Left renal cortex interstitium (tissue), 4 donors: ENCODE results near the gene C1GALT1. TPM values are rescaled to one million over a fixed set of nuclear protein-coding genes. Genes with fewer than 3 reads are reported as not detected.
"Not testable (repeated sequence)": the region's sequence is repeated elsewhere in the genome, so short reads cannot be mapped to it uniquely, and the experiment has no call there.

Experiments
- DNase-seq, 4 donors: peaks; one replicate each; pipeline ENCODE4 v3.0.0-alpha.2; 2013; ENCODE audit warnings: low read depth in 4 of 4, low spot score in 2 of 4, missing footprints in 1 of 4
- polyA plus RNA-seq, 4 donors: library from polyadenylated mRNA; unstranded; fragments of 120-200 nt; gene quantifications; one replicate each; pipeline ENCODE4 v1.2.1, GENCODE V29; 2013; ENCODE audit not compliant: insufficient read length in 4 of 4

The C1GALT1 gene
- polyA plus RNA-seq, 4 donors, result 36.7 to 56.6 (median 47.6) TPM

DNA sequence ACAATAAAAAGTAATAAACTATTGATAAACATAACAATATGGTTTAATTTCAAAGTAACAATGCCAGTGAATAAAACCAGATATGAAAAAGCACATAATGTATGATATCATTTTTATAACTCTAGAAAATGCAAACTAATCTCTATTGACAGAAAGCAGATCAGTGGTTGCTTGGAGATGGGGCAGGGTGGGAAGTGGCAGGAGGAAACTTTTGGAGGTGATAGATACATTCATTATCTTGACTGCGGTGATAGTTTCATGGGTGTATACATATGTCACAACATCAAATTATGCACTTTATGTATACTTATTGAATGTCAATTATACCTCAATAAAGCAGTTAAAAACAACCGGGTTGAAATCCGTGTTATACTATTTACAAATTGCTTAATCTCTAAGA lies 16.0 kb upstream of the C1GALT1 start:
- DNase-seq, result no peak

DNA sequence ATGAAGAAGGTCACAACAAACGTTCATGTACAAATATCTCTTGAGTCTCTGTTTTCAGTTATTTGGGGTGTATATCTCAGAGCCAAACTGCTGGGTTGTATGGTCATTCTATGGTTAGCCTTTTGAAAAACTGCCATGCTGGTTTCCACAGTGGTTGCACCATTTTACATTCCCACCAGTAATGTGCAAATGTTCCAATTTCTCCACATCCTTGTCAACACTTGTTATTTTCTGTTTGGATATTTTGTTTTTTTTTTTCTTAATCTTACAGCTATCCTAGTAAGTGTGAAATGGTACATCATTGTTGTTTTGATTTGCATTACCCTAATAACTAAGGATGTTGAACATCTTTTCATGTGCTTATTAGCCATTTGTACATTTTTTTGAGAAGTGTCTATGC lies 13.0 kb upstream of the C1GALT1 start:
- DNase-seq, result no peak

DNA sequence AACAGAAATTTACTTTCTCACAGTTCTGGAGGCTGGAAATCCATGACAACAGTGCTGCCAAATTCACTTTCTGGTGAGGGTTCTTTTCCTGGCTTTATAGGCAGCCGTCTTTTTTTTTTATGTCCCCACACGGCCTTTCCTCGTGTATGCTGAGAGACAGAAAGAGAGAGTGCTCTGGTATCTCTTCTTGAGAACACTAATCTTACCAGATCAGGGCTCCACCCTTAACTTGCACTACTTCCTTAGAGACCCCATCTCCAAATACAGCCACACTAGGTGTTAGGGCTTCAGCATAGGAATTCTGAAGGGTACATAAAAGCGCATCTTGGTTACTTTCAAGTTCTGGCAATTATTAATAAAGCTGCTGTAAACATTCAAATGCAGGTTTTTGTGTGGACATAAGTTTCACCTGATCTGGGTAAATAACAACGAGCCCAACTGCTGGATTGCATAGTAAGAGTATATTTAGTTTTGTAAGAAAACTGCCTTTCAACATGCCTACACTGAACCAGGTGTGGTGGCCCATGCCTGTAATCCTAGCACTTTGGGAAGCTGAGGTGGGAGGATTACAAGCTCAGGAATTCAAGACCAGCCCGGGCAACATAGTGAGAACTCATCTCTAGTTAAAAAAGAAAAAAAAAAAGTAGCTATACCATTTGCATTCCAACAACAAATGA lies 8.2 kb upstream of the C1GALT1 start:
- DNase-seq, result no peak

DNA sequence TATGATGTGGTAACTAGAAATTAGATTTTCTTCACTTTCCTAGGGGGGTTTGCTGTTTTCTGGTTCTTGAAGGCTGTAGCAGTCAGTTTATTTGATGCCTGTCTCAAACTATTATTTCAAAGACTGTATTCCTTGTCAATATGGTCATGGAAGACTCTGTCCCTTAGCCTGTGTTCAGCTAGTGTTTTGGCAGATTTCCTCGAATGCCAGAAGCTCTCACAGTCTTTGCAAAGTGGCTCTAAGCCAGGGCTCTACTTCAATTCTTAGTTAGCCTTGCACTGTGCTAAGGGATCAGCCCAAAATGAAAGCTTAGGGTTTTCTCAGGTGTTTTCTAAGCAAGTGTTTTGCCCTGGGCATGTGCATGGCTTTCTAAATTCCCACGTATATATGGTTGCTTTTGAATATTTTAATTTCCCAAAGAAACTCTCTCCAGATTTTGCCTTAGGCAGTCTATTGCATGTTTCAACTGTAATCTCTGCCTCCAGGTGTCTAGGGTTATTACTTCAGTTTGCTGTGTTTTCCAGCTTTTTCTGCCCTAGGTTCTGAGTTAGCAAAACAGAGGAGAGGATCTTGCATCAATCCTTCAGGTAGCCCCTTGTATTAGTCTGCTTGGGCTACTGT lies 7.2 kb upstream of the C1GALT1 start:
- no peak for DNase-seq

DNA sequence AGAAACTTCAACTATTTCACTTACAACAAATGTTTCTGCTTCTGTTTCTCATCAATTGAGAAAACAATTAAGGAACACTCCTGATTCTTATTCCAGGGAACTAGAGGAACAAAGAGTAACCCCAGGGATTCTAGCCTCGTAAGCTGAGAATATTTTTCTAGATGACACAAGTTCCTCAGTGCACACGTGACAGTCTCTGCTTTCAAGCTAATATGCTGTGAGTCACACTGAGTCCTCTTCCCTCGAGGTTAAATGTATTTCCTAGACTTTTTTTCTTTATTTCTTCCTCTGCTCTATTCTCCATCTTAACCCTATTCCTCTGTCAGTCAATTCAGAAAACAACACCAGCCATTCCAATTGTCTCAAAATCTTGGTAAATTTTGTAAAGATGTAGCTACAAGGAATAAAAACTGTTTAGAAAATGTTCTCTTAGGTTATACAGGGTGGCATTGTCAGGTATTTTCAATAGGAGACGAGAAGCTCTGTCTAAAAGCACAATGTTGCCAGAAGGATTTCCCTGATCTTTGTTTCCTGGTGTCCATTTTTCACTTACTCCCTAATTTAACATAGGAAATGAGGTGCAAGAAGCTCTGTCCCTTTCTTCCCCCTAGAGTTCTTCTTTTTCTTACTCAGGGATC lies 5.8 kb upstream of the C1GALT1 start:
- DNase-seq, result no peak

DNA sequence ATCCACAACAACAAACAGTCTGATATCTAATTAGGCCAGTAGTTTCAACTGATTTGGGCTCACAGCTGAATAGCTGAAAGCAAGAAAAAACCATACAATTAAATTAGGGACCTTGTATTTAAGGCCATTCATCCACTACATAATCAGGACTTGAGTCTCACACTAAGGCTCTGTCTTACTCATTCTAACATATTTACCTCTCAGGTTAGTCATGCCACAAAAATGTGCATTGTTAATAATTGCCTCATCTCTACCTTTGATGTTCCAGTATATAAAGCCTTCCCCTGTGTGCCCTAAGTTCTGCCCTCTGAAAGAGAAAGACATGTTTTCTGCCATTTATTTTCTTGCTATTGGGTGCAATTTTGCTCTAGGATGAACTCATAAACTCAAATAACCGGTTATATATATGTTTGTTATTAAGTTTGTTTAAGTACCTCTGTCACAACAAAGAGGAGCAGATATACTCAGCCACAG lies 5.3 kb upstream of the C1GALT1 start:
- DNase-seq, result peak in 1 of 4 donors; percentile 34

DNA sequence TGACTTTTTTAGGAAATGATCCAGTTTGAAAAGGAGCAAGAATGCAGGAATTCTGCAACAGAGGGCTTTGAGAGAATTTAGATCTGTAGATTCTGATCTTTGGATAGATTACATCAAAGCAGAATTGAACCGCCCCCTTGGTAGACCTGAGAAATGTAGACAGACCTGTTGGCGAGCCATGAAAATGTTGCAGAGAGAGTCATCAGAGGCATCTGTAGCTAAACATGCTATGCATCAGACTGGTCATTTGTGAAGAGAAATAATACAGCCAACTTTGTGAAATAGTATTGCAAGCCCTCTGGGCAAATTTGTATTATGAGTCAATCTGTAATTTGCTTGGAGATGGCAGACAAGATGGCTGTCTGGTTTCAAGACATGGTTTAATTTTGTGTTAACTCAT lies 4.3 kb upstream of the C1GALT1 start:
- no peak for DNase-seq

DNA sequence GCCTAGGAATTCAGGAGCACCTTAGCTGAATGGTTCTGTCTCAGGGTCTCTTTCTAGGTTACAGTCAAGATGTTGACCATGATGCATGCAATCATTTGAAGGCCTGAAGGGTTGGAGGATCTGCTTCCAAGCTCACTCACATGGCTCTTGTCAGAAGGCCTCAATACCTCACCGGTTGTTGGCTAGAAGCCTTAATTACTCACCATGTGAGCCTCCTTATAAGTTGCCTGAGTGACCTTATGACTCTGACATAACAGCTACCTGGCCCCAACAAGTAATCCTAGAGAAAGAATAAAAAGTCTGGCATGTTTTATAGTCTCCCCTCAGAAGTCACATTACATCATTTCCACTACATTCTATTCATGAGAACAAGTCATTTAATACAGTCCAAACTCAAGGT lies 3.4 kb upstream of the C1GALT1 start:
- DNase-seq, result no peak

DNA sequence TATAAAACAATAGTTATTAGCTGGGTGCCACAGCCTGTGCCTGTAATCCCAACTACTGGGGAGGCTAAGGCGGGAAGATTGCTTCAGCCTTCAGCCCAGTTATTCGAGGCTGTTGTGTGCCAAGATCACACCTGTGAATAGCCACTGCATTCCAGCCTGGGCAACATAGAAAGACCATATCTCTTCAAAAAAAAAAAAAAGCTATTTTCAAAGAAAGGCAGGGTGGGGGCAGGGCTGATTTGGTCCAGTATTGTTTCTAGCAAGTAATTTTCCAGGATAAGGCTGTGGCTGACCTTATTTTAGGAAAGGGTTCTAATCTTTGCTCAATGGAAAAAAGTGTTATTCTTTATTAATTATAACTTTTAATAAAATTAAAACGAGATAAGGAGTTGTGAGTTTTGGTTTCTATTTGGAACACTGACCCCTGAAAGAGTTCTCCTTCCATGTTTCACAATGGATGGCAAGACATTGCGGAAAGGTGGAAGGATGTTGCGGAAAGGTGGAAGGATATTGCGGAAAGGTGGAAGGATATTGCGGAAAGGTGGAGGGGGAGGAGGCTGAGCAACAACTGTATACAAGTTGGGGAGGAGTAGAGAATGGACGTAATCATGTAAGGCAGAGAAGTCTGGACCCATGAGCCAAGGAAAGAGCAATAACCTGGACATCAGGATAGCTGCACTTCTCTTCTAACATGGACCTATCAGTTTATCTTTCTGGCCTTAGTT lies 1.5 kb upstream of the C1GALT1 start:
- no peak for DNase-seq

DNA sequence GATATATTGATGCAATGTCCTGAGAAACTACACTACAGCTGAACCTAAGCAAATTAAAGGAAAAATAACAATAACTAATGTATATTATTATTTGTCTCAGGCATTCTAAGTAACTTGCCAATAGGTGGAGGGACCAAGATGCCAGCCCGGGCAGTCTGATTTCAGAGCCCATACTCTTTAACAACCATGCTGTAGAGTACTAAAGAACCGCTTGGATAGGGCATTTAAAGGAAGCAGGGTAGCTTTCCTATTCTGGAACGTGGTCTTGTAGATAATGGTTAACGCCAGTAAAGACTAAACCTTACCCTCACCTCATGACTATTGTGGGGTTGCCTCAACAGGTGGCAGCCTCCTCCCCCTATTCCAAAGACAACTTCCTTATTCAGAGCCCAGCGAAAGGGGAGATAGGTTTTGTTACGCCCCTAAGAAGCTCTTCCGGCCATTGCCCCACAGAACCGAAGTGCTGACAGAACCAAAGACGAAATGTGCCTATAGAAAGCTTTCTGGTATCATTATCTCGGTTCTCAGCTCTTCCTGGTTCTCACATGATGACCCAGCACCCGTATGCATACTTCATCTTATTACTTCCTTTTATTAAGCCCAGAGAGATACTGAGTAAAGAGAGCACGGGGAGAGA lies 707 bp upstream of the C1GALT1 start:
- peak in 3 of 4 donors; percentile 44 to 65 (median 63) for DNase-seq

DNA sequence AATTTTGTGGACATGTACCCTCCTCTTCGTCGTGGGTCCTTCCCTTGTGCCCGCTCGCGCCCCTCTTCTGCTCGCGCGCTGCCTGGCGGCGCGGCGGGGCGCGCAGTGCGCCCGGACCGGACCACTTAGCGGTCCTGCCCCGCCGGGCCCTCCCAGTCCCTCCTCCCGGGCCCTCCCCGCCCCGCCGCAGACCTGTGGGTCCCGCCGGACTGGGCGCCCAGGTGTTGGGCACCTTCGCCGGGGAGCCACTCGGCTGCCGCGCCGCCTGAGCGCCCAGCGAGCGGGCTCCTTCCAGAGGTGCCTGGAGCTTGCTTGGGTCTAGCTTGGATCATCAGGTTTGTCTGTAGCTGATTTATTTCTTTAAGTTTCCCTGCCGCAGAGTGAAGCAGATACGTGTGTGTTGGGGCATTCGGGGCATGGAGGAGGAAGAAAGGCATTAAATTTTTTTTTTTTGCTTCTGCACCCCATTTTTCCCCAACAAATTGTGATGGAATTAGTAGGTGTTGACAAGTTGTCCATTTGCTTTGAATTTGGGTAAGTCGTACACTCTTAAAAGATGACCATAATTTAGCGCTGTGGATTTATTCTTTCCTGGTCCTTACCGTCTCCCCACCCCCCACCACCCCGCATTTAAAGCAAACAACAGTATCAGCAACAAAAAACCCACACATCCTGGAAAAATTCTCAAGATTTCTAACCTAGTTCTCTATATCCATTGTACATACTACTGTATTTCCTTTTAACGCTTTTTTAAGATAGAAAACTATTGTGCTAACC lies 905 bp downstream of the C1GALT1 start:
- peak in 1 of 4 donors; percentile 32 for DNase-seq

DNA sequence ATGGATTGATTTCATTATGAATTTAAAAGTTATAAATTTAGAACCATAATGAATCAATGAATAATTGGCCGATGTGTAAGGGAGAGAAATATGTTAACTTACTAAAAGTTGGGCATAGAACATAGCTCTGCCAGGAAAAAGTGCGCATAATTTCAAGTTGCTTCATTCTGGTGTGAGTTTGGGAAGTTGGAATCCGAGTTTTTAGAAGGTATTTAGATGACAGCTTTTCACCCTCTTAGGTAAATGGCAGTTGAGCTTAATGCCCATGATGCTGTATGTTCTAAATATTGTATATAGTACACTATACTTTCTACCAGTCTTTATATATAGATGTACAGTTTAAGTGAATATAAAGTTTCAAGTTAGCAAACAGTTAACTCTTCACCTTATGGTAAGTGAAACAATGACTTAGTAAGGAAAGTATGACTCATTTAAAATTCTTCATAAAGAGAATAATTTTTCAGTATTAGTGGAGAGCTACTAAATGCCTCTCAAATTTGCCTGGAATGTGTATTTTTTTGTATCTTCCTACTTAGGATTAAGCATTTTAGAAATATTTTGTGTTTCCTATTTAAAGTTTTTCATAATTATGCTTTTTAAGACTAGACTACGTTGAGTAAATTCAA lies 1.6 kb downstream of the C1GALT1 start:
- no peak for DNase-seq

DNA sequence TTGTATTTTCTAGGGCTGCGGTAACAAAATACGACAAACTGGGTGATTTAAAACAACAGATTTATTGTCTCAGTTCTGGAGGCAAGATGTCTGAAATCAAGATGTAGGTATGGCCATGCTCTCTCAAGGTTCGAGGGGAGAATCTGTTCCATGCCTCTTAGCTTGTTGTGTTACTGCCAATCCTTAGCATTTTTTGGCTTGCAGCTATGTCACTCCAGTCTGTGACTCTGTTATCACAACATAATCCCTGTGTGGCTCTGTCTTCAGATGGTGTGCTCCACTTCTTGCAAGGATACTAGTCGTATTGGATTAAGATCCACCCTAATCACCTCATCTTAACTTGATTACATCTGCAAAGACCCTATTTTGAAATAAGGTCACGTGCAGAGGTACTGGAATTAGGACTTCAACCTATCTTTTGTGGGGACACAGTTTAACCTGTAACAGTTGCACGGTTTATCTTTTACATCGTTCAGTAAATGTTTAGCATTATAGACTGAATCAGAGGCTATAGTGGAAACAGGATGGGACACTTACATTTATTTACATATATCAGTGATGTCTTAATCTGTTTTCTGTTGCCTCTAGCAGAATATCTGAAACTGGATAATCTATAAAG lies 3.1 kb downstream of the C1GALT1 start:
- DNase-seq, result no peak

DNA sequence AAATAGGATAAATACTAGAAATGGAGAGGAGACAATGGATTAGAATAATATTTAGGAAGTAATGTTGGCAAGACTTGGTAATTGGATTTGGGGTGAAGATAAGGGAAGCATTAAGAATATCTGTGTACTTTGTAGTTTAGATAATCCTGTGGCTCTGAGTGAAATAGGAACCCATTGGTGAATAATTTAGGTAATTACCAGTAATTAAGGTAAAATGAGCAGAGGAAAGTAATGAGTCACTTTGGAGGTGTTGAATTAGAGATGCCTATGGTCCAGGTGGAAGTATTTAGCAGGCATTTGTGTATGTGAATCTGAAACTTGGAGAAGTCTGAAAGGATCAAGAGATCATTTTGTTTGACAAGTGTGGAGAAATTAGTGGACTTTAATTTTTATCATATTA lies 5.7 kb downstream of the C1GALT1 start:
- no peak for DNase-seq

DNA sequence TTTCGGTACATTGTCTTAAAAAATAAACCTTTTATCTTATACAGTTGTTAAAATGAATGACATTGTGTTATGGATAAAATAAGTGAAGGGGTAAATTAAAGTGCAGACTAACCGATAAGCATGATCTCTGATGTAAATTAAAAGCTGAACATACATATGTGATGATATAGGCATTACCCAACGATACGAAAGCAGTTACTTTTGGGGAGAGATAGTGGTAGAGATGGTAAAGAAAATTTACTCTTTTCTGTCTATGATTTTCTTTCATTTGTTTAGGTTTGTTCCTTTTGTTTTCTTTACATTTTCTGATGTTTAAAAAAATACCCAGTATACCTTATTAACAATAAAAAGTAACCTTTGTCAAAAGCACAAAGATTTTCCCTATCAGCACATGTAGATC lies 6.4 kb downstream of the C1GALT1 start:
- DNase-seq, result no peak

DNA sequence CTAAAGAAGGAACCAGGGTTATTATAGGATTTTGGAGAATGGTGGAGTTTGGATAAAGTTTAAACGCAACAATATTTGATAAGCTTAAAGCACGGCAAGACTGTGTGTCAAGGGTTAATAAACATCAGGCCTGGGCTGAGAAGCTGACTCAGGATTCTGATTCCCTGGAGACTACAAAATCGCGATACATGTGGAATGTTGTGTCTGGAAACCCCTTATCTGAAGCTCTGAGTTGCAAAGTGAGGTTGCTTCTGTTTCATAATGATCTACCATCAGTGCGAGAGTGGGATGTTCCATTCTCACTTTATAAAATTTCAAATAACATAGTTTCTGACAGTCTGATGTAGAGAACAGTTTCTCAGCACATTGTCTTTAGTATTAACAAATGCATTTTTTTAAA lies 7.8 kb downstream of the C1GALT1 start:
- DNase-seq, result no peak

DNA sequence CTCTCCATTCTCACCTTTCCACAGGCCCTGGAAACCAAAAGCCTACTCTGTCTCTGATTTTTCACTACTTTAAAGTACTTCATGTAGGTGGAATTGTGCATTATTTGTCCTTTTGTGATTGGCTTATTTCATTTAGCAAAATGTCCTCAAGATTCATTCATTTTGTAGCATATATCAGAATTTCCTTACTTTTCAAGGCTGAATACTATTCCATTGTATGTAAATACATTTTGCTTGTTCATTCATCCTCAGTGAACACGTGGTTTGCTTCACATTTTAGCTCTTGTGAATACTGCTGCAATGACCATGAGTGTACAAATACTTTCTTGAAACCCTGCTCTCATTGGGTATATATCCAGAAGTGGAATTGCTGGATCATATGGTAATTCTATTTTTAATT lies 8.8 kb downstream of the C1GALT1 start:
- DNase-seq, result no peak

DNA sequence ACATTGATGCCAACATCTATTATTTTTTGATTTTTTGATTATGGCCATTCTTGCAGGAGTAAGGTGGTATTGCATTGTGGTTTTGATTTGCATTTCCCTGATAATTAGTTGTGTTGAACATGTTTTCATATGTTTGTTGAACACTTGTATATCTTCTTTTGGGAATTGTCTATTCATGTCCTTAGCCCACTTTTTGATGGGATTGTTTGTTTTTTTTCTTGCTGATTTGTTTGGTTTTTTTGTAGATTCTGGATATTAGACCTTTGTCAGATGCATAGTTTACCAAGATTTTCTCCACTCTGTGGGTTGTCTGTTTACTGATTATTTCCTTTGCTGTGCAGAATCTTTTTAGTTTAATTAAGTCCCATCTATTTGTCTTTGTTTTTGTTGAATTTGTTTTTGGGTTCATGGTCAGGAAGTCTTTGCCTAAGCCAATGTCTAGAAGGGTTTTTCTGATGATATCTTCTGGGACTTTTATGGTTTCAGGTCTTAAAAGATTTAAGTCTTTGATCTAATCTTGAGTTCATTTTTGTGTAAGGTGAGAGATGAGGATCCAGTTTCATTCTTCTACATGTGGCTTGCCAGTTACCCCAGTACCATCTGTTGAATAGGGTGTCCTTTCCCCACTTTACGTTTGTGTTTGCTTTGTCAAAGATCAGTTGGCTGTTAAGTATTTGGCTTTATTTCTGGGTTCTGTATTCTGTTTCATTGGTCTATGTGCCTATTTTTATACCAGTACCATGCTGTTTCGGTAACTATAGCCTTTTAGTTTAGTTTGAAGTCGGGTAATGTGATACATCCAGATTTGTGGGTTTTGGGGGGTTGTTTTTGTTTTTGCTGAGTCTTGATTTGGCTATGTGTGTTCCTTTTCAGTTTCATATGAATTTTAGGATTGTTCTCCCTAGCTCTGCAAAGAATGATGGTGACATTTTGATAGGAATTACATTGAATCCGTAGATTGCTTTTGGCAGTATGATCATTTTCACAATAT lies 10.7 kb downstream of the C1GALT1 start:
- DNase-seq, result not testable (repeated sequence)
